IMR-90 (cell line): ENCODE data around the gene CAMTA1. TPM values are rescaled to one million over a fixed set of nuclear protein-coding genes. Genes with fewer than 3 reads are reported as not detected.

Source experiments
- ATAC-seq: fragments of 200-7000 bp; cut with Tn5 transposase; 2 replicates; pipeline ENCODE4 v1.9.1; 2020; ENCODE audit warnings: low read depth, mild to moderate bottlenecking, moderate library complexity
- BruUV-seq: library from RNA; stranded (reverse); fragments of 400-500 nt; replicated peaks from 2 replicates; lab custom pipeline; 2021; lab: Mats Ljungman, UMichigan
- CTCF ChIA-PET: fragments of 300-600 bp; formaldehyde crosslinking; extraction: SDS; loops from one replicate; lab custom pipeline; 2021; ENCODE audit warnings: antibody characterized with exemption; lab: Yijun Ruan, JAX
- POLR2A ChIA-PET: fragments of 300-600 bp; sonication (Branson Sonifier 250); formaldehyde crosslinking; loops from one replicate; lab custom pipeline; 2022; ENCODE audit warnings: antibody characterized with exemption; ENCODE audit not compliant: unreplicated experiment; lab: Charles Lee
- DNase-seq: peaks from one replicate; pipeline ENCODE4 v3.0.0; 2013
- H2AFZ ChIP-seq: replicated peaks from 2 replicates; pipeline ENCODE3; 2013; ENCODE audit warnings: low read length, mild to moderate bottlenecking; ENCODE audit not compliant: poor library complexity
- H2AK5ac ChIP-seq: 2 replicates; pipeline ENCODE4 v1.6.1; 2013; ENCODE audit warnings: low read depth, low read length, inconsistent platforms
- H2AK9ac ChIP-seq: replicated peaks from 2 replicates; pipeline ENCODE3; 2013; ENCODE audit warnings: mild to moderate bottlenecking, low read depth, low read length, moderate library complexity; ENCODE audit not compliant: poor library complexity
- H2BK120ac ChIP-seq: 2 replicates; pipeline ENCODE4 v1.6.1; 2013; ENCODE audit warnings: low read depth, low read length, inconsistent platforms
- H2BK15ac ChIP-seq: 3 replicates; pipeline ENCODE4 v1.6.1; 2013; ENCODE audit warnings: low read depth, low read length, inconsistent platforms
- H2BK20ac ChIP-seq: 2 replicates; pipeline ENCODE4 v1.6.1; 2013; ENCODE audit warnings: low read depth, mild to moderate bottlenecking, inconsistent platforms, low read length, moderate library complexity
- H2BK5ac ChIP-seq: 2 replicates; pipeline ENCODE4 v1.6.1; 2013; ENCODE audit warnings: mild to moderate bottlenecking, low read depth, low read length, inconsistent platforms; ENCODE audit not compliant: poor library complexity, severe bottlenecking
- H3K14ac ChIP-seq: replicated peaks from 2 replicates; pipeline ENCODE4 v1.6.1; 2013; ENCODE audit warnings: low read depth, low read length, inconsistent platforms
- H3K18ac ChIP-seq: 2 replicates; pipeline ENCODE4 v1.6.1; 2013; ENCODE audit warnings: low read depth, low read length, control low read depth
- H3K23ac ChIP-seq: 2 replicates; pipeline ENCODE4 v1.6.1; 2013; ENCODE audit warnings: low read depth, low read length, inconsistent platforms
- H3K27ac ChIP-seq: 2 replicates; pipeline ENCODE4 v1.5.1; 2013; ENCODE audit warnings: mild to moderate bottlenecking, control low read depth, low read length; ENCODE audit not compliant: insufficient read depth
- H3K27me3 ChIP-seq: 2 replicates; pipeline ENCODE4 v1.6.1; 2013; ENCODE audit warnings: low read length; ENCODE audit not compliant: control insufficient read depth, insufficient read depth
- H3K36me3 ChIP-seq: 2 replicates; pipeline ENCODE4 v1.6.1; 2013; ENCODE audit warnings: low read length, mixed read lengths; ENCODE audit not compliant: control insufficient read depth, insufficient read depth
- H3K4ac ChIP-seq: 2 replicates; pipeline ENCODE4 v1.6.1; 2013; ENCODE audit warnings: low read depth, low read length, inconsistent platforms
- H3K4me1 ChIP-seq: 2 replicates; pipeline ENCODE4 v1.6.1; 2013; ENCODE audit warnings: low read length, mixed read lengths; ENCODE audit not compliant: control insufficient read depth, insufficient read depth
- H3K4me2 ChIP-seq: 2 replicates; pipeline ENCODE4 v1.6.1; 2013; ENCODE audit warnings: low read depth, mild to moderate bottlenecking, control low read depth, low read length, moderate library complexity
- H3K4me3 ChIP-seq: 2 replicates; pipeline ENCODE4 v1.5.1; 2013; ENCODE audit warnings: low read depth, mild to moderate bottlenecking, control low read depth, low read length, moderate library complexity; ENCODE audit not compliant: insufficient read depth
- H3K56ac ChIP-seq: 2 replicates; pipeline ENCODE4 v1.6.1; 2013; ENCODE audit warnings: low read length, inconsistent platforms; ENCODE audit not compliant: insufficient read depth; ENCODE audit errors: extremely low read depth
- H3K79me1 ChIP-seq, 2 experiments: 2 replicates each; pipeline ENCODE4 v1.6.1; 2013; ENCODE audit warnings: low read length in 2 of 2, inconsistent platforms in 1 of 2, low read depth in 1 of 2
- H3K9ac ChIP-seq: 2 replicates; pipeline ENCODE4 v1.6.1; 2013; ENCODE audit warnings: low read depth, low read length, control low read depth
- H3K9me1 ChIP-seq: 2 replicates; pipeline ENCODE4 v1.6.1; 2013; ENCODE audit warnings: low read length, inconsistent platforms; ENCODE audit not compliant: insufficient read depth
- H3K9me3 ChIP-seq: 2 replicates; pipeline ENCODE4 v1.6.1; 2013; ENCODE audit warnings: low read length; ENCODE audit not compliant: control insufficient read depth, insufficient read depth
- H4K20me1 ChIP-seq: 2 replicates; pipeline ENCODE4 v1.6.1; 2013; ENCODE audit warnings: low read length, inconsistent platforms; ENCODE audit not compliant: insufficient read depth
- H4K5ac ChIP-seq: 2 replicates; pipeline ENCODE4 v1.6.1; 2013; ENCODE audit warnings: mild to moderate bottlenecking, low read depth, low read length, control low read depth
- H4K8ac ChIP-seq, 2 experiments: 2 replicates each; pipeline ENCODE4 v1.6.1; 2013; ENCODE audit warnings: low read depth in 2 of 2, low read length in 2 of 2, control low read depth in 1 of 2, inconsistent platforms in 1 of 2
- H4K91ac ChIP-seq: 2 replicates; pipeline ENCODE4 v1.6.1; 2013; ENCODE audit warnings: low read depth, low read length, inconsistent platforms; ENCODE audit not compliant: insufficient read depth
- BHLHE40 ChIP-seq: fragments of 150-350 bp; IDR thresholded peaks from 2 replicates; pipeline ENCODE4 v1.6.1; 2016; ENCODE audit warnings: mild to moderate bottlenecking, low read depth, low read length
- CEBPB ChIP-seq: IDR thresholded peaks from 2 replicates; pipeline ENCODE4 v1.6.1; 2012; ENCODE audit warnings: low read depth, low read length, improper control_type of control experiment
- CHD1 ChIP-seq: IDR thresholded peaks from 2 replicates; pipeline ENCODE4 v1.6.1; 2012; ENCODE audit warnings: low read depth, low read length, improper control_type of control experiment
- MAZ ChIP-seq: IDR thresholded peaks from 2 replicates; pipeline ENCODE4 v1.6.1; 2012; ENCODE audit warnings: low read depth, mild to moderate bottlenecking, low read length, improper control_type of control experiment, moderate library complexity, borderline replicate concordance
- NFE2L2 ChIP-seq: fragments of 150-350 bp; IDR thresholded peaks from 2 replicates; pipeline ENCODE4 v1.6.1; 2016; ENCODE audit warnings: low read depth, mild to moderate bottlenecking, low read length
- RAD21 ChIP-seq: IDR thresholded peaks from 2 replicates; pipeline ENCODE4 v1.6.1; 2012; ENCODE audit warnings: low read length, improper control_type of control experiment
- RCOR1 ChIP-seq: IDR thresholded peaks from 2 replicates; pipeline ENCODE4 v1.6.1; 2012; ENCODE audit warnings: mild to moderate bottlenecking, low read length, improper control_type of control experiment; ENCODE audit not compliant: insufficient replicate concordance
- RFX5 ChIP-seq: IDR thresholded peaks from 2 replicates; pipeline ENCODE4 v1.8.0; 2012; ENCODE audit warnings: low read depth, mild to moderate bottlenecking, low read length, moderate library complexity
- SMC3 ChIP-seq: fragments of 150-350 bp; IDR thresholded peaks from 2 replicates; pipeline ENCODE4 v1.6.1; 2016; ENCODE audit warnings: low read depth, mild to moderate bottlenecking, antibody characterized with exemption, low read length, moderate library complexity
- whole genome bisulfite sequencing, 2 experiments: methylation state at CpG; one replicate each; pipeline versions ENCODE4 v1.1.5 to v1.1.7; 2013; ENCODE audit warnings: missing lambda C conversion rate in 2 of 2; ENCODE audit not compliant: insufficient read length in 1 of 2; ENCODE audit errors: extremely low coverage in 2 of 2; 5-methylcytosine and 5-hydroxymethylcytosine counted together
- dilution Hi-C: fragments of 300-500 bp; cut with HindIII; formaldehyde crosslinking; loops from one replicate; pipeline ENCODE4 v1.14.3; 2018; ENCODE audit warnings: low sequenced_read_pairs; ENCODE audit not compliant: unreplicated experiment
- in situ Hi-C: fragments of 300-500 bp; cut with MboI; formaldehyde crosslinking; loops from 3 replicates; pipeline ENCODE4 v1.14.3; 2019; ENCODE audit warnings: low sequenced_read_pairs, inconsistent platforms, mixed read lengths
- intact Hi-C: fragments of 100-400 bp; cut with micrococcal nuclease; formaldehyde crosslinking; loops from 2 replicates; pipeline ENCODE4 v1.10.0; 2022
- polyA plus RNA-seq, 3 experiments: library from polyadenylated mRNA; depleted of rRNA; stranded (reverse); fragments of >200 nt; gene quantifications; 2 replicates each; pipeline ENCODE4 v1.2.3, GENCODE V29; 2012; ENCODE audit warnings: low replicate concordance in 1 of 3
- total RNA-seq: library from RNA; depleted of rRNA; stranded (reverse); fragments of >200 nt; gene quantifications from 2 replicates; pipeline ENCODE4 v1.2.3, GENCODE V29; 2012
- TF ChIP-seq, protein P1 (sequence below): fragments of 150-350 bp; IDR thresholded peaks from 2 replicates; pipeline ENCODE4 v1.6.1; 2016; ENCODE audit warnings: low read depth, mild to moderate bottlenecking, low read length, moderate library complexity, borderline replicate concordance
- TF ChIP-seq, protein P2 (sequence below): conservative IDR thresholded peaks from 2 replicates; pipeline ENCODE4 v1.5.1; 2012; ENCODE audit warnings: mild to moderate bottlenecking, low read depth, low read length, improper control_type of control experiment
- TF ChIP-seq, protein P3 (sequence below): fragments of 150-350 bp; IDR thresholded peaks from 2 replicates; pipeline ENCODE4 v1.6.1; 2017; ENCODE audit warnings: mild to moderate bottlenecking, antibody characterized with exemption, low read length, low read depth

Gene CAMTA1
- total and polyA plus RNA-seq, 2 of the 4 experiments (the other 2 are of a cell fraction), result 35.5 to 74.3 TPM

DNA sequence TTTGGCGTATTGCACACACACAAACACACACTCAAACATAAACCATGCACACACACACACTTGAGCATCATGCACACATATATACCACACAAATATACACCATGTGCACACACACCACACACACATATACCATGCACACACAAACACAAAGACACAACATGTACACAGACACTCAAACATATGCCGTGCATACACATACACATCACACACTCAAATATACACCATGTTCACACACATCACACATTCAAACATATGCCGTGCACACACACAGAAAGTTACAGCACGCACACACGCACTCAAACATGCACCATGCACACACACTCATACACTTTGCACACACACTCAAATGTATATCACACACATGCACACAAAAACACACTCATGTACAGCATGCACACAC is 361.5 kb downstream of the CAMTA1 start:
- Histone ChIP-seq H4K5ac (no peak overlapping the region), H3K79me1 (no peaks in the 10 kb centered on the region), H3K23ac (no peak overlapping the region), H2BK5ac (no peak overlapping the region), H3K14ac (no peak overlapping the region), H3K9me1 (peaks cover 4% of the 10 kb centered on the region; the same call in 1 of the 2 replicates), H3K18ac (no peak overlapping the region), H3K9me3 (no peaks in the 10 kb centered on the region), H3K4me1 (no peaks in the 10 kb centered on the region), H3K27me3 (peaks cover 8% of the 10 kb centered on the region; the same call in 1 of the 2 replicates), H4K20me1 (no peaks in the 10 kb centered on the region), H2AK9ac (peak overlapping the region; percentile 37), H3K56ac (no peak overlapping the region), H3K4me3 (no peak overlapping the region), H3K27ac (no peak overlapping the region), H2BK15ac (no peak overlapping the region), H2BK20ac (no peak overlapping the region), H2AFZ (no peak overlapping the region), H3K4ac (no peak overlapping the region), H2AK5ac (no peak overlapping the region), H4K8ac (no peak overlapping the region), H3K9ac (no peak overlapping the region), H3K4me2 (no peak overlapping the region), H4K91ac (no peak overlapping the region), H2BK120ac (no peak overlapping the region), H3K36me3 (no peaks in the 10 kb centered on the region)
- DNase-seq (no peak), ATAC-seq (no peak)
- in situ Hi-C loops (no loop called here), intact Hi-C loops (no loop called here), dilution Hi-C loops (no loop called here)
- ChIA-PET CTCF (no interaction called here), POLR2A (no interaction called here)
- TF ChIP-seq, protein P1, sequence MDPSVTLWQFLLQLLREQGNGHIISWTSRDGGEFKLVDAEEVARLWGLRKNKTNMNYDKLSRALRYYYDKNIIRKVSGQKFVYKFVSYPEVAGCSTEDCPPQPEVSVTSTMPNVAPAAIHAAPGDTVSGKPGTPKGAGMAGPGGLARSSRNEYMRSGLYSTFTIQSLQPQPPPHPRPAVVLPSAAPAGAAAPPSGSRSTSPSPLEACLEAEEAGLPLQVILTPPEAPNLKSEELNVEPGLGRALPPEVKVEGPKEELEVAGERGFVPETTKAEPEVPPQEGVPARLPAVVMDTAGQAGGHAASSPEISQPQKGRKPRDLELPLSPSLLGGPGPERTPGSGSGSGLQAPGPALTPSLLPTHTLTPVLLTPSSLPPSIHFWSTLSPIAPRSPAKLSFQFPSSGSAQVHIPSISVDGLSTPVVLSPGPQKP, result no peak
- TF ChIP-seq RAD21, result no peak
- no peak for TF ChIP-seq BHLHE40
- TF ChIP-seq RFX5, result no peak
- TF ChIP-seq, protein P2, sequence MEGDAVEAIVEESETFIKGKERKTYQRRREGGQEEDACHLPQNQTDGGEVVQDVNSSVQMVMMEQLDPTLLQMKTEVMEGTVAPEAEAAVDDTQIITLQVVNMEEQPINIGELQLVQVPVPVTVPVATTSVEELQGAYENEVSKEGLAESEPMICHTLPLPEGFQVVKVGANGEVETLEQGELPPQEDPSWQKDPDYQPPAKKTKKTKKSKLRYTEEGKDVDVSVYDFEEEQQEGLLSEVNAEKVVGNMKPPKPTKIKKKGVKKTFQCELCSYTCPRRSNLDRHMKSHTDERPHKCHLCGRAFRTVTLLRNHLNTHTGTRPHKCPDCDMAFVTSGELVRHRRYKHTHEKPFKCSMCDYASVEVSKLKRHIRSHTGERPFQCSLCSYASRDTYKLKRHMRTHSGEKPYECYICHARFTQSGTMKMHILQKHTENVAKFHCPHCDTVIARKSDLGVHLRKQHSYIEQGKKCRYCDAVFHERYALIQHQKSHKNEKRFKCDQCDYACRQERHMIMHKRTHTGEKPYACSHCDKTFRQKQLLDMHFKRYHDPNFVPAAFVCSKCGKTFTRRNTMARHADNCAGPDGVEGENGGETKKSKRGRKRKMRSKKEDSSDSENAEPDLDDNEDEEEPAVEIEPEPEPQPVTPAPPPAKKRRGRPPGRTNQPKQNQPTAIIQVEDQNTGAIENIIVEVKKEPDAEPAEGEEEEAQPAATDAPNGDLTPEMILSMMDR, result no peak
- TF ChIP-seq RCOR1, result no peak
- no peak for TF ChIP-seq CEBPB
- TF ChIP-seq NFE2L2, result no peak
- no peak for TF ChIP-seq MAZ
- TF ChIP-seq, protein P3, sequence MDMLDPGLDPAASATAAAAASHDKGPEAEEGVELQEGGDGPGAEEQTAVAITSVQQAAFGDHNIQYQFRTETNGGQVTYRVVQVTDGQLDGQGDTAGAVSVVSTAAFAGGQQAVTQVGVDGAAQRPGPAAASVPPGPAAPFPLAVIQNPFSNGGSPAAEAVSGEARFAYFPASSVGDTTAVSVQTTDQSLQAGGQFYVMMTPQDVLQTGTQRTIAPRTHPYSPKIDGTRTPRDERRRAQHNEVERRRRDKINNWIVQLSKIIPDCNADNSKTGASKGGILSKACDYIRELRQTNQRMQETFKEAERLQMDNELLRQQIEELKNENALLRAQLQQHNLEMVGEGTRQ, result no peak
- no peak for TF ChIP-seq SMC3
- TF ChIP-seq CHD1, result no peak
- 97% methylated on average over 4 of the region's 5 CpGs; no CpG with 5 or more reads in 1 of the 2 experiments for WGBS, 2 experiments
- no TSS peak for BruUV-seq
